HG02970 (cell line): ENCODE data around the gene CCNJ.
"Not testable (repeated sequence)": the region's sequence is repeated elsewhere in the genome, so short reads cannot be mapped to it uniquely, and the experiment has no call there.

Experiments used
- ATAC-seq: cut with Tn5 transposase; IDR thresholded peaks from one replicate; pipeline ENCODE4 v1.9.1; 2021; ENCODE audit warnings: mild to moderate bottlenecking, moderate library complexity, moderate number of reproducible peaks; ENCODE audit not compliant: unreplicated experiment, low FRiP score

CCNJ gene, protein sequence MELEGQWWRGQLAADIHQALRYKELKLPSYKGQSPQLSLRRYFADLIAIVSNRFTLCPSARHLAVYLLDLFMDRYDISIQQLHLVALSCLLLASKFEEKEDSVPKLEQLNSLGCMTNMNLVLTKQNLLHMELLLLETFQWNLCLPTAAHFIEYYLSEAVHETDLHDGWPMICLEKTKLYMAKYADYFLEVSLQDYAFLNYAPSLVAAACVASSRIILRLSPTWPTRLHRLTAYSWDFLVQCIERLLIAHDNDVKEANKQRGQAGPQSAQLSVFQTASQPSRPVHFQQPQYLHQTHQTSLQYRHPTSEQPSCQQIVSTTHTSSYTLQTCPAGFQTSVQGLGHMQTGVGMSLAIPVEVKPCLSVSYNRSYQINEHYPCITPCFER

DNA sequence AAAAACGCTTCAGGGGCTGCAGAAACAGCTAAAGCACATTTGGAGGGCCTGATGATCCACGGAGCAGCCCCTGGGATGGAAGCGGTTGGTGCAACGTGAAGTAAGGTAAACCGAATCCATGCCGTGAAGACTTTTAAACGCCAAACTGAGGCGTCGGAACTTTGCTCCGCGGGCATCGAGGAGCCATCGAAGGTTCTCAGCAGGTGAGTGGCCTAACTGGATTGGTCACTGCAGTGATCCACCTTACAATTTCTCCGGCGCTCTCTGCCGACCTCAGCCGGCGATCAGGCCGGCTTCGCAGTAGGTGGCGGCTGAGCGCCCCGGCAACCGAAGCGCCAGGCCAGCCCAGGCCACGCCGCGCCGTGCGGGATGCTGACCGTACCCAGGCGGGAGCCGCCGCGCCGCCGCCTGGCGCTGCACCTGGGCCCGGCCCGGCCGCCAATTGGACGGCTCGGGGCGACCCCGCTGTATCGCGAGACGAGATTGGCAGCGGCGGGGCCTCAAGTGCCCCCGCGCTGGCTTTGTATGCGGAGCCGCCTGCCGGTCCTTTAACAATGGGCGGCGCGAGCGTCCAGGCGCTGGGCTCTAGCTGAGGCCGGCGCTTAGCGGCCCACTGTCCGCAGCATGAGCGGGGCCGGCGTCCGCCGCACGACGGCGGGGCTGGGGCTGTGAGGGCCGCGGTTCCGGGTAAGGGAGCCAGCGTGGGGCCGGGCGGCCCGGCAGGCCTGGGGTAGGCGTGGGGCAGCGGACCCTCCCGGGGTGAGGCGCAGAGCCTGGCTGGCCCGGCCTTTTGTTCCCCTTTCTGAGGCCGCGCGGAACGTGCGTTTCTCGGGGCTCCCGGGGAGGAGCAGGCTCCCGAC is at the start of gene CCNJ:
Gene CCNJ (plus strand): TSS at position 551 of the 860 bp plus-strand sequence. CDS start 811 bp downstream, outside the sequence.
- ATAC-seq: peak; percentile 78

DNA sequence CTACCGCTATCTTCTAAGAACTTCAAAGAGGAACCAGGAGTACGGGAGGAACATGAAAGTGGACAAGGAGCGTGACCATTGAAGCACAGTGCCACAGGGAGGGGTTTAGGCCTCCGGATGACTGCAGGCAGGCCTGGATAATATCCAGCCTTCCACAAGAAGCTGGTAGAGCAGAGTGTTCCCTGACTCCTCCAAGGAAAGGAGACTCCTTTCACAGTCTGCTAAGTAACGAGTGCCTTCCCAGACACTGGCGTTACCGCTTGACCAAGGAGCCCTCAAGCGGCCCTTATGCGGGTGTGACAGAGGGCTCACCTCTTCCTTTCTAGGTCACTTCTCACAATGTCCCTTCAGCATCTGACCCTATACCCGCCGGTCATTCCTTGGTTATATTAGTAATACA is 49.0 kb upstream of the CCNJ start:
- ATAC-seq: not testable (repeated sequence)

DNA sequence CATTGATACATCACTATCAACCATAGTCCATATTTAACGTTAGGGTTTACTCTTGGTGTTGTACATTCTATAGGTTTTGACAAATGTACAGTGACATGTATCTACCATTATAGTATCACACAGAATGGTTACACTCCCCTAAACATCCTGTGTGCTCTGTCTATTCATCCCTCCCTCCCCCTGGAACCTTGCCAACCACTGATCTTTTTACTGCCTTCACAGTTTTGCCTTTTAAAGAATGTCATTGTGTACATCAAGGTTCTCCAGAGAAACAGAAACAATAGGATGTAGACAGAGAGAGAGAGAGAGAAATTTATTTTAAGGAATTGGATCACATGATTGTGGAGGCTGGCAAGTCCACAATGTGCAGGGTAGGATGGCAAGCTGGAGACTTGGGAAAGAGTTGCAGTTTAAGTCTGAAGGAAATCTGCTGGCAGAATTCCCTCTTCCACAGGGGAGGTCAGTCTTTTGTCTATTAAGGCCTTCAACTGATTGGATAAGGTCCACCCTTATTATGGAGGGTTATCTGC is 45.1 kb upstream of the CCNJ start:
- ATAC-seq: no peak

DNA sequence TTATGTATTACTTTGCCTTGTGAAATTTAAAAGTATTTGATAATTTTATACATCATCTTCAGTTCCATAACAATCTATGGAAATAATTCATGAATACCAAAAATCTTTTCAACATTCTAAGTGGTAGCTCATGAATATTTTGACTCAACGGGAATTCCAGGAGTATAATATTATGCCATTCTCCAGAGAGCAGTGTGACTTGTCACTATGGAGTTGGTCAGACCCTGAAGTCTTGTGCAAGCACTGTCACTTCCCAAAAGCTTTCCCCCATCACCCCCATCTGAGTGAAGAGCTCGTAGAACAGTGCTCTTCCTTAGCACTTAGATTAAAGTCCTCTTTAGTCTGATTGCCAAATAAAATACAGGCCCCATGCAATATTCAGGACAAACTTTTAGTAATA is 29.4 kb upstream of the CCNJ start:
- no peak for ATAC-seq

DNA sequence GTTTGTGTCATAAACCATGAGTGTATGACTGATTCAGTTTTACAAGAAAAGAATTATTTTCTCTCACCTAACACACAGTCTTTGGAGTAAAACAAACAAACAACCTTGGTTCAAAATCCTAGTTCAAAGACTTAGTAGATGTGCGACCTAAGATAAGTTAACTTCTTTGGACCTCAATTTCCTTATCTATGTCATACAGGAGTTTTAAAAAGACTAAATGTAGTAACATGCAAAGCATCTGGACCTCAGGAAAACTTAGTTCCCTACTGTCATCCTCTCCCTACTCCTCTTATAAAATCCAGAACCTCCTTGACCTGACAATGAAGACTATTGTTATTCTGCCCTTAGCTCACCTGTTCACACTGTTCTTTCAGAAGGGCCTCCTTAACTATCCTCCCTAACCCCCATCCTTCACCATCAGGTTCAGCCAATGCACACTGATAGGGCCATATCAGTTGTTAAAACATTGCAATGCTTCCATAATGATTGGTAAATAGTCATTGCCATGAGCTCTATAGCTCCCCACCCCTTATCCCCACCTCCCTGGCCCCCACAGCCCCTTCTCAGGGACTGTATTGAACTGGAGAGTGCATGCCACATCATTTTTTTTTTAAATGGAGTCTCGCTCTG is 28.8 kb upstream of the CCNJ start:
- ATAC-seq: no peak

DNA sequence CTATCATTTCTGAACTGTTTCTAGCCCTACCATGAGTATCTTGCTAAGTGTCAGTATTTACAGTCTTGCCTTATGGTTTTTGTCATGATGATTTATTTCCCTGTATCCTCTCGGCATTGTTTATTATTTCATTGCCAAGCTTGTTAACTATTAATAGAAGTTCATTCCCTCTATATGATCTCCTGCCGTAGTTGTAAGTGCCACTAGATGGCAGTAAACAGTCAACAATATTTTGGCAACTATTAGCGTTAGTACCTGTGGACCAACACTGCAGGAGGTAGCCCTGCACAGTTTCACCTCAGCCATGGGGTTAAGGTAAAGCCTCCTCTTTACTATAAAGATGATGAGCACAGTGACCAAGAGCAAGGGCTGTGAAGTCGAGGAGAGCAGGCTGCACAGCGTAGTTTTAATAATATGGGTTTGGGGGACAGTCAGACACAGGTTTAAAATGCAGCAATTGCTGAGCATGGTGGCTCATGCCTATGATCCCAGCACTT is 26.1 kb upstream of the CCNJ start:
- ATAC-seq: no peak

DNA sequence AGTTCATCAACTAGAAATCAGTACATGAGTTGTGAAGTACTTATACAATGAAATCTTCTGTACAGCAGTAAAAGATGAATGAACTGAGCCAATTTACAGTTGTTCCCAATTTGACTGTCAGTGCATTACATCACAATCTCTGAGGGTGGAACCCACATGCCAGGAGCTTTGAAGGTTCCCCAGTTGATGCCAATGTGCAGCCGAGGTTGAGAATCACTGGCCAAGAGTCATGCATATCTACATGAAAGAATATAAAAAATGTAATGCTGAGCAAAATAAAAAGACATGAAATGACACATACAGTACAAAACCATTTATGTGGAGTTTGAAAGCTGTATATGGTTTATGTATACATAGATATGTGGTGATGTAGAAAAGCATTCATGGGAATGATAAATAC is 22.1 kb upstream of the CCNJ start:
- no peak for ATAC-seq

DNA sequence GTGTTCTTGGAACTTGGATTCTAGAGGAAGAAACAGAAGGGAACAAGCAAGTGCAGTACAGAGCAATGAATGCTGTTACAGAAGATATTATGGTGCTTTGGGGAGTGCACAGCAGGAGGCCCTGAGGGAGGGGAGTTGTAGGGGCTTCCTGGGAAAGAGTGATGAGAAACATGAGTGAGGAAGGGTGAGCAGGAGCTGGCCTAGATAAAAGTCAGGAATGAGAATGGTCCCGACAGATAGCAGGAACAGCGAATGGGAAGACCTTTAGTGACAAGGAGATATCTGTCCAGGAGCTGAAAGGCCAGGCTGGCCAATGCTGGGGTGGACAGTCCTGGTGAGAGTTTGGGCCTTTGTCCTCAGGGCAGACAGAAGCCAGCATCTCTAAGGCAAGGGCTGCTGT is 20.6 kb upstream of the CCNJ start:
- ATAC-seq: no peak

DNA sequence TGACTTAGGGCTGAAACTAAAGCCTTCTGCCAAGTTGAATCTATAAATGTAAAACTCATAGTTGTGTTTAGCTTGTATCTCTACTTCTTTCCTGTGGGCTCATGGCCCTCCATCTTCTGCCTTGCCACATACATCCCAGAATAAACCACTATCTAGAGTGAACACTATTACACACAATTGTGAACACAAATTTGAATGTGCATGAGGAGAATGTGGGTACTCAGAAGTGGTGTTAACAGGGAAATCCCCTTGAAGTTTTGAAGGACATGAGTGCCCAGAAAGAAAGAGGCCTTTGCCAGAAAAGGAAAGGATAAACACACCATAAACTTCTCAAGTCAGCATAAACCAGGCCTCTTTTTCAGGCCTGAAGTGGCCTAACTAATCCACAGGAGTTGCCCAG is 20.2 kb upstream of the CCNJ start:
- ATAC-seq: no peak

DNA sequence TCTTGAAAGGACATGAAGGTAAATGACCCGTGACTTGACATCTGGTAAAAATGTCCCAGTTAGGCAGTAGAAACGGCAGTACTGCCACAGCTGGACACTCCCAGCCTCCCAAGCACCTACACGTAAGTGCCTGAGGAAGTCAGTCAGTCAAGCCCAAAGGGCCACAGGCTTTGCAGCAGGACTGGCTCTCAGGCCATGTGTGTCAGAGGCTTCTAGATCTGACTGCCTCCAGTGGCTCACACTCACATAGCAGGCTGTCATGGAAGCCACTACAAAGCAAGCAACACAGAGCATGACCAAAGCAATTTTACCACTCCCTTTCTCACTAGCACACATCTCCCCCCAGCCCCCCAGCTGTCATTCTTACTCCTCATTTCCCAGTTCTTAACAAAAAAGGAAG is 17.8 kb upstream of the CCNJ start:
- no peak for ATAC-seq

DNA sequence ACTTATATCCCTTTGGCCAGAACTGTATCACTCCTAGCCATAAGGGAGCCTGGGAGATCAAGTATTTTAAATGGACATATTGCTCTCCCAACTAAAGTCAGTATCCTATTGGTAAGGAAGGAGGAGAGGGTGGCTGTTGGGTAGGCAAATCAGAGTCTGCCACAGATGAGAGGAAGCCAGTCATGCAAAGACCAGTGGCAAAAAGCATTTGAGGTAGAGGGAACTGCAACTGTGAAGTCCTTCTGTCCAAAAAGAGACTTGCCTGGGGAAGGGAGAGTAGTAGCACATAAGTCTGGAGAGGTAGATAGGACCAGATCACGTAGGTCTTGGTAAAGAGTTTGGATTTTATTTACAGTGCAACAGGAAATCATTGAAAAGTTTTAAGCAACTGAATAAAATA is 8.8 kb upstream of the CCNJ start:
- no peak for ATAC-seq

DNA sequence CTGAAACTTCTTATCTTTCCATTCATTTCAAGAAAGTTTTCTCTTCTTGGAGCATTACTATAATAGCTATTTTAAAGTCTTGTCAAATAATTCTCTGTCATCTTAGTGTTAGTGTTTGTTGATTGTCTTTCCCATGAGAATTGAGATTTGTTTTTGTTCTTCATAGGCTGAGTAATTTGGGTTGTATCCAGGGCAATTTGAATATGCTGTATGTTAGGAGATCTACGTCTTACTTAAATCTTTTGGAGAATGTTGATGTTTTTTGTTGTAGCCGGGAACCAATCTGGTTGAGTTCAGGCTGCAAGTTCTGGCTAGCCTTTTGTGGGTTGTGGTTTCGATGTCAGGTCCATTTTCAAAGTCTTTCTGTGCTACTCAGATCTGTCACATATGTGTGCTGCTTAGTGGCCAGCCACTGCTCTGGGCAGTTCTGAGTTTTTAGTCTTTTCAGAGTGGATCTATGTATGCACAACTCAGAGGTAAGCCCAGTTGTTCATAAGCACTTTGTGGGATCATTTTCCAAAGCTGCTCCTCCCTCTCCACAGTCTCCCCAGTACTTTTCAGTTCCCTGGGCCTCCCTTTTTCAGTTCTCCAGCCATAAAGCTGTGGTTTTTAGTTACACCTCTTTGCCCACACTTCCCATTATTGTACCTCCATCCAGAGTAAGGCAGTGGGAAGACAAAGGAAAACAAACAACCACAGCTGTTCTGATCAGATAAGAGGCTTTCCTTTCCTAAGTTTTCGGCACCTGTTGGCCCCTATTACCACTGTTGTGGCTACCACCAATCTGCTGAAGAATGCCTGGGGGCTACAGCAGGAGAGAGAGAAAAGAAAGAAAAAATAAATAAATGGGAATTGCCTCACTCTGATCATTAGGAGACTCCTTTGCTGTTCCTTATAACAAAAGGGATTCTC is 4.7 kb upstream of the CCNJ start:
- ATAC-seq: no peak

DNA sequence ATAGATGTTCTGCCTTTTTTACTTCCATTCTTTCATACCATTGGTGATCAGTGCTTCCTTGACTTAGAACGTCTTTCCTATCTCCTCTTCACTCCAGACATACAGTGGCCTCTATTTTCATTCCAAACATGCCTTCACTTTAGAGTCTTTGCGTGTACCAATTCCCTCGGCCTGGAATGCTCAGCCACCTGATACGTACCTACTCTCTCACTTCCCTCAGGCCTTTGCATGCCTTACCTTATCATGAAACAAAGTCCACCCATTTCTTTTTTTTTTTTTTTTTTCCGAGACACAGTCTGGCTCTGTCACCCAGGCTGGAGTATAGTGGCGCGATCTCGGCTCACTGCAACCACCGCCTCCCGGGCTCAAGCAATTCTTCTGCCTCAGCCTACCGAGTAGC is 2.2 kb upstream of the CCNJ start:
- ATAC-seq: no peak

DNA sequence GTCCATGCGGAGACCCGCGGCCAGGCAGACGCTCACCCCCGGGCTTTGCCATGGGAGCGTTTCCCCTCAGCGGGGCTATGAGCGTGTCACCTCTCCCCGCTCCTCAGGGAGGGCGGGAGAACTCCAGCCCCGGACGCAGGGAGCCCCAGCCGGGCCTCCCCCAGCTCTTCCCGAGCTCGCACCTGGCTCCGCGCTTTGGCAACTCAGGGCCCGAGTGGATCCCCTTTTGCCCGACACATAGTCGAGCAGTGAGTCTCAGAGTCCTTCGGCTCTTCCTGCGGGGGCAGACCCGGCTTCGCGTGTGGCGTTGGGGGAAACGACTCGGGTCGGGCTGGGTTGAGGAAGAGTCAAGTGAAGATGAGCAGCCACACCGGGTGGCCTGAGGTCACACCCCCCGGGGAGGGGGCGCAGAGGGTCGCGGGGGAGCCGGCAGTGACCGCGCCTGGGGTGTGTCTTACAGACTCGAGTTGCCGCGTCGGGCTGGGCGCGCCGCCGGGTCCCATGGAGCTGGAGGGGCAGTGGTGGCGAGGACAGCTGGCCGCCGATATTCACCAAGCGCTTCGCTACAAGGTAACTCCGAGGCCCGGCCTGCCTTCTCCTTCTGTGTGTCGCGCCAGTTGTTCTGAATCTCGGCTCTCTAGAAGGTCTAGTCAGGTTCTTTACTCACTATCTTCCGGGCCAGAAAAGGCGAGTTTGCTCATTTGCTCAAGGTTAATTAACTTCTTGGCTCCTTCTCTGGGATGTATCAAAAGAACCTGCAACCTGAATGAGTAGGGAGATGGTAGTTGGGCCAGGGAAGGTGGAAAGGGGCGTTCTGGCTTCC is 721 bp downstream of the CCNJ start:
- ATAC-seq: peak; percentile 37

DNA sequence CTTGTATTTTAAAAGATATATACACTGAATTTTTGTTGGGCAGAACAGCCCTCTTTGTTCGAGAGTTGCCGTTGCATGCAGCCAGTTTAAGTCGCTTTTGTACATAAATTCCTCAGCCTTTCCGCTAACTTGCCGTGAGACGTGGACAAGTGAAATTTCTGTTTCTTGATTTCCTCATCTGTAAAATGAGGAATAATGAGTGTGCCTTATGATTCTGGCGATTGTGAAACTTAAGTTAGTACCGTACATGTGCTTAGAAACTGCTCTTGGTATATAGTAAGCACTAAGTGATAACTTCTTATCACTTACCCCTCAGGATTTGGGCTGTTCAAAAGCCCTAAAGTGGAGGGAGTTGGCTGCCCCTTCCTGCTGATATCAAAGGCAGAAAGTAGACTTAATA is 1.4 kb downstream of the CCNJ start:
- no peak for ATAC-seq

DNA sequence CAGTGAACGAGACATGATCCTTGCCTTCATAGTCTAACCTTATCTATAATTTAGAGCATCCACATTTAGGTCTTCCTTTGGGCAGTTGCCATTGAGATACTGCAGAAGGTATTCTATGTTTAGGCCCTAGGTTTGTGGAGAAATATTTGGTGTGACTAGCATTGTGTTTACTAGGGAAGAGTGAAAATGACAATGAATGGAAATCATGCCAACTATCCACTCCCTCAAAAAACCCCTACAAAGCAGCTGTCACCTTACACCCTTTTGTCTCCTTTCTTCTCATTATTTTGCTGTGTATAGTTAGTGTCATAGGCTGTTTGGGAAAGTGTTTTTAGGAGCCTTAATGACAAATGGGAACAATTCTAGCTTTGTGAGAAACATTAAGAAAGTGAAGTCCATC is 3.2 kb downstream of the CCNJ start:
- no peak for ATAC-seq

DNA sequence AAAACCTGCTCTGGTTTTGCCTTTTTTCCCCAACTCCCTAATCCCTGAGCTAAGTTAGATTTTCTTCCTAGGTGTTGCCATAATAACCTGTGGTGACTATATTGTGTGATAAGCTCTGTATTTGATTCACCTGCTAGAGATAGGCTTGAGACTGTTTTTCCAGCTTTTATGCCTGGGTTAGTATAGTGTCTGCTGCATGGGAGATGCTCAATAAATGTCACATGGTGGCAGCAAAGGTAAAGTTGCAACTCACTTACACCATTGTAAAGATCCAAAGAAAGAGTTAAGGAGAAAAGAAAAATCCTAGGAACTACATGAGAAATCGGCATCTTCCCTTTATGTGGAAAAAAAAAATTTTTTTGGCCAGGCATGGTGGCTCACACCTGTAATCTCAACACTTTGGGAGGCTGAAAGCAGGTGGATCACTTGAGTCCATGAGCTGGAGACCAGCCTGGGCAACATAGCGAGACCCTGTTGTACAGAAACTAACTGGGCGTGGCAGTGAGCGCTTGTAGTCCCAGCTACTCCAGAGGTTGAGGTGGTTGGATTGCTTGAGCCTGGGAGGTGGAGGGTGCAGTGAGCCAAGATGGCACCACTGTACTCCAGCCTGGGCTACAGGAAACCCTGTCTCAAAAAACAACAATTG is 3.7 kb downstream of the CCNJ start:
- ATAC-seq: no peak

DNA sequence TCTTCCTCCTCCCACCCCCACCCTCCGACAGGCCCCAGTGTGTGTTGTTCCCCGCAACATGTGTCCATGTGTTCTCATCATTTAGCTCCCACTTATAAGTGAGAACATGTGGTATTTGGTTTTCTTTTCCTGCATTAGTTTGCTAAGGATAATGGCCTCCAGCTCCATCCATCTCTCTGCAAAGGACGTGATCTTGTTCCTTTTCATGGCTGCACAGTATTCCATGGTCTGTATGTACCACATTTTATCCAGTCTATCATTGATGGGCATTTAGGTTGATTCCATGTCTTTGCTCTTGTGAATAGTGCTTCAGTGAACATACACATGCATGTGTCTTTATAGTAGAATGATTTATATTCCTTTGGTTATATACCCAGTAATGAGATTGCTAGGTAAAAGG is 4.5 kb downstream of the CCNJ start:
- not testable (repeated sequence) for ATAC-seq
